HepG2 (cell line): ENCODE results near the gene AEBP1. TPM values are rescaled to one million over a fixed set of nuclear protein-coding genes. Genes with fewer than 3 reads are reported as not detected.

ENCODE experiments used
- ATAC-seq: fragments of 200-7000 bp; cut with Tn5 transposase; 3 replicates; pipeline ENCODE4 v1.9.1; 2020; ENCODE audit warnings: mild to moderate bottlenecking, moderate library complexity
- BruUV-seq: library from RNA; stranded (reverse); fragments of 400-500 nt; replicated peaks from 2 replicates; lab custom pipeline; 2021; lab: Mats Ljungman, UMichigan
- CTCF ChIA-PET: fragments of 300-600 bp; formaldehyde crosslinking; extraction: SDS; loops from one replicate; lab custom pipeline; 2021; ENCODE audit warnings: low total read pairs, inconsistent platforms, low intra/inter-chr PET ratio; lab: Yijun Ruan, JAX
- POLR2A ChIA-PET: fragments of 350-600 bp; sonication (Branson Sonifier 250); formaldehyde crosslinking; loops from one replicate; lab custom pipeline; 2020; ENCODE audit warnings: antibody characterized with exemption, inconsistent platforms; lab: Yijun Ruan, JAX
- DNase-seq: peaks from one replicate; pipeline ENCODE4 v3.0.0-alpha.2; 2015; ENCODE audit warnings: low spot score
- FAIRE-seq: peaks from 3 replicates; lab custom pipeline; 2011; peaks lifted over from hg19 to GRCh38; lab: Jason Lieb, UNC
- H2AFZ ChIP-seq: one replicate; pipeline ENCODE4 v1.6.1; 2011; ENCODE audit warnings: low read length, inconsistent platforms
- H3K27ac ChIP-seq: fragments of 300-600 bp; 3 replicates; pipeline ENCODE4 v1.8.0; 2011; ENCODE audit warnings: mixed run types, mild to moderate bottlenecking, mixed read lengths, low read length, inconsistent platforms; ENCODE audit not compliant: insufficient read depth; ENCODE audit errors: extremely low read length
- H3K27me3 ChIP-seq, 2 experiments: fragments of 200-600 bp in 1 of 2; 2 replicates in 1 of 2; 3 replicates in 1 of 2; pipeline versions ENCODE4 v1.6.0 to v1.8.0; 2011; ENCODE audit warnings: low read length in 2 of 2, mild to moderate bottlenecking in 2 of 2, moderate library complexity in 2 of 2, inconsistent platforms in 1 of 2; ENCODE audit not compliant: insufficient read depth in 2 of 2, control insufficient read depth in 1 of 2
- H3K36me3 ChIP-seq, 2 experiments: fragments of 200-600 bp in 1 of 2; replicated peaks in 1 of 2; 2 replicates in 1 of 2; 3 replicates in 1 of 2; pipeline versions ENCODE4 v1.5.1 to v1.8.0; 2011; ENCODE audit warnings: low read length in 2 of 2, inconsistent platforms in 1 of 2; ENCODE audit not compliant: insufficient read depth in 2 of 2, control insufficient read depth in 1 of 2
- H3K4me1 ChIP-seq: 2 replicates; pipeline ENCODE4 v1.5.1; 2012; ENCODE audit warnings: low read length, inconsistent platforms; ENCODE audit not compliant: insufficient read depth
- H3K4me2 ChIP-seq: 2 replicates; pipeline ENCODE4 v1.6.0; 2011; ENCODE audit warnings: low read depth, low read length, inconsistent platforms
- H3K4me3 ChIP-seq, 3 experiments: fragments of 200-600 bp in 1 of 3; sonication (generic), shearing (Covaris generic) in 1 of 3; replicated peaks in 1 of 3; 2 replicates each; pipeline ENCODE4 v1.5.1; 2011 to 2016; ENCODE audit warnings: low read length in 3 of 3, inconsistent platforms in 2 of 3, low read depth in 2 of 3, mild to moderate bottlenecking in 2 of 3, control low read depth in 1 of 3, mixed read lengths in 1 of 3; ENCODE audit not compliant: insufficient read depth in 1 of 3
- H3K79me2 ChIP-seq: one replicate; pipeline ENCODE4 v1.6.1; 2011; ENCODE audit warnings: low read length, inconsistent platforms; ENCODE audit not compliant: insufficient read depth
- H3K9ac ChIP-seq: 2 replicates; pipeline ENCODE4 v1.6.0; 2011; ENCODE audit warnings: mild to moderate bottlenecking, low read depth, low read length, inconsistent platforms; ENCODE audit not compliant: insufficient read depth
- H3K9me3 ChIP-seq: 2 replicates; pipeline ENCODE4 v1.5.1; 2012; ENCODE audit warnings: mild to moderate bottlenecking, low read length
- H4K20me1 ChIP-seq: 2 replicates; pipeline ENCODE4 v1.6.0; 2011; ENCODE audit warnings: inconsistent platforms, mild to moderate bottlenecking, low read length, moderate library complexity; ENCODE audit not compliant: insufficient read depth
- CSRNP2 ChIP-seq: sonication (generic); formaldehyde crosslinking; conservative IDR thresholded peaks from 2 replicates; pipeline ENCODE4 v1.8.0; 2022; ENCODE audit warnings: low read depth, missing genetic modification reagents
- ELF1 ChIP-seq: sonication (generic); formaldehyde crosslinking; IDR thresholded peaks from 2 replicates; pipeline ENCODE4 v1.4.0; 2020; ENCODE audit warnings: missing genetic modification reagents
- HHEX ChIP-seq: IDR thresholded peaks from 2 replicates; pipeline ENCODE4 v1.6.1; 2016; ENCODE audit warnings: control low read depth
- HOXA5 ChIP-seq: sonication (generic); formaldehyde crosslinking; IDR thresholded peaks from 2 replicates; pipeline ENCODE4 v1.4.0; 2020; ENCODE audit warnings: missing genetic modification reagents
- NBN ChIP-seq: fragments of 450-650 bp; conservative IDR thresholded peaks from 2 replicates; pipeline ENCODE4 v1.6.1; 2017
- PHF8 ChIP-seq: sonication (generic); formaldehyde crosslinking; IDR thresholded peaks from 2 replicates; pipeline ENCODE4 v1.5.0; 2020; ENCODE audit warnings: missing genetic modification reagents
- TCF7 ChIP-seq: sonication (generic); IDR thresholded peaks from 2 replicates; pipeline ENCODE4 v1.6.1; 2016; ENCODE audit warnings: antibody characterized with exemption, low read depth
- ZBTB14 ChIP-seq: sonication (generic); formaldehyde crosslinking; IDR thresholded peaks from 2 replicates; pipeline ENCODE4 v1.4.0; 2020; ENCODE audit warnings: missing genetic modification reagents
- ZBTB33 ChIP-seq: sonication (generic); formaldehyde crosslinking; IDR thresholded peaks from 2 replicates; pipeline ENCODE4 v1.4.0; 2020; ENCODE audit warnings: missing genetic modification reagents
- ZNF207 ChIP-seq: fragments of 450-650 bp; IDR thresholded peaks from 2 replicates; pipeline ENCODE4 v1.6.1; 2016; ENCODE audit warnings: antibody characterized with exemption, borderline replicate concordance
- ZNF331 ChIP-seq: sonication (generic); formaldehyde crosslinking; IDR thresholded peaks from 2 replicates; pipeline ENCODE4 v1.4.0; 2020; ENCODE audit warnings: missing genetic modification reagents
- ZNF564 ChIP-seq: sonication (generic); formaldehyde crosslinking; IDR thresholded peaks from 2 replicates; pipeline ENCODE4 v1.8.1; 2023; ENCODE audit warnings: mild to moderate bottlenecking, missing genetic modification reagents
- ZNF761 ChIP-seq: sonication (generic); formaldehyde crosslinking; conservative IDR thresholded peaks from 2 replicates; pipeline ENCODE4 v1.4.0; 2020; ENCODE audit warnings: mild to moderate bottlenecking, missing genetic modification reagents
- ZSCAN25 ChIP-seq: sonication (generic); formaldehyde crosslinking; IDR thresholded peaks from 2 replicates; pipeline ENCODE4 v1.8.0; 2022; ENCODE audit warnings: mild to moderate bottlenecking, missing genetic modification reagents
- WGBS: methylation state at CpG from one replicate; pipeline ENCODE4 v1.1.6; 2017; ENCODE audit warnings: low lambda C conversion rate; 5-methylcytosine and 5-hydroxymethylcytosine counted together
- in situ Hi-C: cut with HindIII; loops from 2 replicates; pipeline ENCODE4 v1.10.0; 2017; ENCODE audit warnings: low pct_unique_long_range_greater_than_20kb; ENCODE audit not compliant: extremely low pct_ligation_motif_present
- intact Hi-C: fragments of 100-400 bp; cut with micrococcal nuclease; formaldehyde crosslinking; loops from one replicate; pipeline ENCODE4 v1.10.0; 2022; ENCODE audit not compliant: unreplicated experiment
- polyA plus RNA-seq, 8 experiments: library from polyadenylated mRNA; depleted of rRNA in 3 of 8; stranded (reverse) in 7 of 8; unstranded in 1 of 8; fragments of >200 nt; fragmentation: Illumina TruSeq in 4 of 8; extraction: Trizol in 4 of 8; gene quantifications; 2 replicates each; pipeline versions ENCODE4 v1.2.1 to v1.2.3, GENCODE V29; 2011 to 2016; ENCODE audit warnings: low read depth in 4 of 8, missing spikeins in 1 of 8, mixed read lengths in 1 of 8; ENCODE audit not compliant: insufficient read depth in 1 of 8
- total RNA-seq, 5 experiments: library from RNA; depleted of rRNA; stranded (reverse); fragments of >200 nt; fragmentation: Illumina TruSeq; extraction: Trizol; gene quantifications; 2 replicates each; pipeline ENCODE4 v1.2.3, GENCODE V29; 2016; ENCODE audit warnings: low read depth in 1 of 5
- TF ChIP-seq, protein P1 (sequence below): sonication (generic); formaldehyde crosslinking; IDR thresholded peaks from 2 replicates; pipeline ENCODE4 v1.4.0; 2020; ENCODE audit warnings: mild to moderate bottlenecking, missing genetic modification reagents

AEBP1 gene
- total and polyA plus RNA-seq, 2 of the 13 experiments (the other 11 are each of a cell fraction or from before 2014, with no cell fraction given): 0.22 to 0.55 TPM

DNA sequence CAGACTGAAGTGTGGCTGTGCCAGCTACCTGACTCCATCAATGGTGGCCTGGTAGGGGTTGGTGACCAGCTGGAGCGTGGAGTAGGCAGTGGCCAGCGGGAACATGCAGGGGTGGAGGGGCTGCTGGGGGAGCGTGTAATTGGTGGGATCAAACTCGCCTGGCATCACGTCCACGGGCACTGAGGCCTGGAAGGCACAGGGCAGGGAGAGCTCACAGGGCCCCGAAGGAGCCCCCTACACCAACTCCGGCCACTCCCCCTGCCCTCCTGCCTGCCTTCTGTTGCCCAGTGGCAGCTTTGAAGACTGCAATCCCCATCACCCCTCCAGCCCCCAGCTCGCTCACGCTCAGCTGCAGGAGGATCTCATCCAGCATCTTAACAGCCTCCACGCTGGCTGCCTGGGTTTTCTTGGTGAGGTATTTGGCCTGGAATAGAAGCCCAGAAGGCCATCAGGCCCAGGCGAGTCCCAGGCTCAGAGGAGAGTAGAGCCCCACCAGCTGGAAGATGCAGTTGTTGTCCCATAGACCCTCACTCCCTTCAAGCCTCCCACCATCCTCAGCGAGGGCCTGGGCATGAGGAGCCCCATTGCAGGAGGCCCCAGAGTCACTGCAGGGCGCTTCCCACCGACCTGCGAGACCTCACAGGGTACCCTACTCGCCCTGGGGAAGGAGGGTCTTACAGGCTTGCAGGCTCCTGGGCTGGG is 12.1 kb downstream of the AEBP1 start (continued):
- TF ChIP-seq HHEX (CRISPR knock-in tag): no peak
- TF ChIP-seq ZNF564: no peak
- TF ChIP-seq ELF1: no peak
- TF ChIP-seq PHF8 (CRISPR knock-in tag): no peak
- no peak for TF ChIP-seq HOXA5 (CRISPR knock-in tag)
- no peak for TF ChIP-seq ZNF761
- TF ChIP-seq, all 625 proteins: peak for 0

- POLR2A ChIA-PET: no interaction called here
- intact Hi-C loops (no loop called here), in situ Hi-C loops (no loop called here)
- no peak for FAIRE-seq
- BruUV-seq: no TSS peak
- Histone ChIP-seq H3K9me3 (no peaks in the 10 kb centered on the region), H2AFZ (no peak overlapping the region), H4K20me1 (no peaks in the 10 kb centered on the region), H3K27me3 (no peaks in the 10 kb centered on the region), H3K4me1 (peaks cover 11% of the 10 kb centered on the region), H3K79me2 (peaks cover 4% of the 10 kb centered on the region), H3K4me2 (no peak overlapping the region), H3K4me3 (no peak overlapping the region), H3K36me3 (peaks cover 25 to 56% of the 10 kb centered on the region in 2 experiments), H3K27ac (no peak overlapping the region), H3K9ac (no peak overlapping the region)
- no peak for DNase-seq
- CTCF ChIA-PET: no interaction called here
- no peak for ATAC-seq
- 96% methylated on average over 8 of the region's 25 CpGs for WGBS
- TF ChIP-seq ZNF207 (no peak), TCF7 (no peak), CSRNP2 (CRISPR knock-in tag) (no peak), ZBTB14 (CRISPR knock-in tag) (no peak), ZNF331 (CRISPR knock-in tag) (no peak), NBN (no peak), ZSCAN25 (CRISPR knock-in tag) (no peak), ZBTB33 (CRISPR knock-in tag) (no peak)
- TF ChIP-seq, protein P1, sequence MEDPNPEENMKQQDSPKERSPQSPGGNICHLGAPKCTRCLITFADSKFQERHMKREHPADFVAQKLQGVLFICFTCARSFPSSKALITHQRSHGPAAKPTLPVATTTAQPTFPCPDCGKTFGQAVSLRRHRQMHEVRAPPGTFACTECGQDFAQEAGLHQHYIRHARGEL (CRISPR knock-in tag): no peak
Observed at GRCh38 chr7:44116789-44117666, 12.9 kb downstream of the AEBP1 start.
